Measurements from ENCODE around the gene CCDC183. TPM values are rescaled to one million over a fixed set of nuclear protein-coding genes. Genes with fewer than 3 reads are reported as not detected.

The CCDC183 gene
- total and polyA plus RNA-seq, 7 experiments from 2014 or later, result 0.35 to 6.6 (median 2.9) TPM

- Histone ChIP-seq H3K4me3 (ENCODE audit: low read length) (no peak overlapping the region), H3K9me3 (ENCODE audit: control insufficient read depth in 2 of 3, low read length in 3 of 3) (no peaks in the 10 kb centered on the region), H3K27me3 (ENCODE audit: control insufficient read depth in 2 of 2, insufficient read depth in 2 of 2, low read length in 2 of 2) (no peaks in the 10 kb centered on the region), H3K27ac (ENCODE audit: low read depth, low read length) (no peak overlapping the region), H3K4me1 (ENCODE audit: control insufficient read depth in 2 of 2, insufficient read depth in 2 of 2, low read length in 2 of 2) (peaks cover 15 to 17% of the 10 kb centered on the region in 2 donors), H3K36me3 (ENCODE audit: control insufficient read depth in 2 of 3, insufficient read depth in 3 of 3, low read length in 3 of 3) (peaks cover 0 to 12% (median 0%) of the 10 kb centered on the region in 3 experiments)
- CTCF ChIA-PET, result no interaction called here
- peaks cover 0 to 16% (median 0%) of the 10 kb centered on the region in 5 donors for H3K27me3 Mint-ChIP-seq
- ATAC-seq (no peak), DNase-seq (no peak)
- POLR2A ChIA-PET, result interaction anchor here (0.6 kb wide), 1 partner anchor 27 kb away, joined by 9 read pairs; no protein-coding TSS in a partner anchor
- peaks cover 0 to 16% (median 10%) of the 10 kb centered on the region in 7 donors for H3K4me1 Mint-ChIP-seq
- peaks cover 0 to 10% (median 0%) of the 10 kb centered on the region in 5 donors for H3K36me3 Mint-ChIP-seq
- no peaks in the 10 kb centered on the region for H3K9me3 Mint-ChIP-seq
- intact Hi-C loops (cut with micrococcal nuclease), result no loop called here
- peak overlapping the region in 6 of 10 donors; percentile 3 to 63 (median 41) for H3K4me3 Mint-ChIP-seq
- peak overlapping the region in 1 of 9 donors; percentile 5 for H3K27ac Mint-ChIP-seq
Observed at GRCh38 chr9:136850866-136851775, 55.0 kb downstream of the CCDC183 start.

DNA sequence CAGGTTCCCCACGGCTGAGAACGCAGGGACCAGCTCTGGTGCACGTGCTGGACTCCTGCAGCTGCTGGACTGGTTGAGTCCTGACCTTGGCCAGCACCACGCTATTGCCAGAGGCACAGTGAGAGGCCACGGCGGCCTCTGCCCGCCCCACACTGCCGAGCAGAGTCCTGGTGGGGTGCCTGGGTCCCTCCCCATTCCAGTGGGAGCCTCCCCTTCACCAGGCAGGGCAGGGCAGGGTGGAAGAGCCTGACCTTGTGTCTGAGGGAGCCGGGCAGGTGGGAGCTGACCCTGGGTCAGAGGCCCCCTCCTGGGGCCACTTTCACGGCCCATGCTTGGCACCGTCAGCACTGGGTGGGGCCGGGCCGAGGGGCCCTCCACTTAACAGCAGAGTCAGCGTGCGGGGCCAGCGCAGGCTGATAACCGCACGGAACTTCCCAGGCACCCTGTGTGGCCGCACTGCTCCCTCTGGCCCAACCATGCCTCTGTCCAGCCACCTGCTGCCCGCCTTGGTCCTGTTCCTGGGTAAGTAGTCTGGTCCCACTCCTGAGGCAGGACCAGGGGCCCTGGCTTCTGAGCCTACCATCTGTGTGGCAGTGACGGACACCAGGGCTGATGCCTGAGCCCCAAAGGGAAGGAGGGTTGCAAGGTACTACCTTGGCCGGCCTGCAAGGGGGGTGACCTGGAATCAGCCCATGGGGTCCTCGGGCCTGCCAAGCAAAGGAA lies 56.0 kb downstream of the CCDC183 start, which contains the start of gene MAMDC4:
TSS of gene MAMDC4 (plus strand) at position 406 of the 723 bp plus-strand sequence. CDS start at position 477, 71 bp downstream.
- ChIA-PET POLR2A (no interaction called here), CTCF (no interaction called here)
- no peak for DNase-seq
- peaks cover 0 to 12% (median 0%) of the 10 kb centered on the region in 3 experiments for H3K36me3 ChIP-seq (ENCODE audit: control insufficient read depth in 2 of 3, insufficient read depth in 3 of 3, low read length in 3 of 3)
- H3K4me1 ChIP-seq (ENCODE audit: control insufficient read depth in 2 of 2, insufficient read depth in 2 of 2, low read length in 2 of 2), result peaks cover 15 to 17% of the 10 kb centered on the region in 2 donors
- no peak within 1 kb of the TSS for H3K27ac ChIP-seq (ENCODE audit: low read depth, low read length)
- no peaks in the 10 kb centered on the region for H3K9me3 ChIP-seq (ENCODE audit: control insufficient read depth in 2 of 3, low read length in 3 of 3)
- Mint-ChIP-seq H3K4me1 (peaks cover 0 to 12% (median 10%) of the 10 kb centered on the region in 7 donors), H3K27ac (no peak within 1 kb of the TSS), H3K4me3 (peak within 1 kb of the TSS in 2 of 10 donors; percentile 3 to 48), H3K9me3 (no peaks in the 10 kb centered on the region), H3K27me3 (peaks cover 0 to 9% (median 0%) of the 10 kb centered on the region in 5 donors), H3K36me3 (peaks cover 0 to 5% (median 0%) of the 10 kb centered on the region in 5 donors)
- no peak within 1 kb of the TSS for H3K4me3 ChIP-seq (ENCODE audit: low read length)
- no peak for ATAC-seq
- intact Hi-C loops (cut with micrococcal nuclease), result no loop called here
- no peaks in the 10 kb centered on the region for H3K27me3 ChIP-seq (ENCODE audit: control insufficient read depth in 2 of 2, insufficient read depth in 2 of 2, low read length in 2 of 2)

DNA sequence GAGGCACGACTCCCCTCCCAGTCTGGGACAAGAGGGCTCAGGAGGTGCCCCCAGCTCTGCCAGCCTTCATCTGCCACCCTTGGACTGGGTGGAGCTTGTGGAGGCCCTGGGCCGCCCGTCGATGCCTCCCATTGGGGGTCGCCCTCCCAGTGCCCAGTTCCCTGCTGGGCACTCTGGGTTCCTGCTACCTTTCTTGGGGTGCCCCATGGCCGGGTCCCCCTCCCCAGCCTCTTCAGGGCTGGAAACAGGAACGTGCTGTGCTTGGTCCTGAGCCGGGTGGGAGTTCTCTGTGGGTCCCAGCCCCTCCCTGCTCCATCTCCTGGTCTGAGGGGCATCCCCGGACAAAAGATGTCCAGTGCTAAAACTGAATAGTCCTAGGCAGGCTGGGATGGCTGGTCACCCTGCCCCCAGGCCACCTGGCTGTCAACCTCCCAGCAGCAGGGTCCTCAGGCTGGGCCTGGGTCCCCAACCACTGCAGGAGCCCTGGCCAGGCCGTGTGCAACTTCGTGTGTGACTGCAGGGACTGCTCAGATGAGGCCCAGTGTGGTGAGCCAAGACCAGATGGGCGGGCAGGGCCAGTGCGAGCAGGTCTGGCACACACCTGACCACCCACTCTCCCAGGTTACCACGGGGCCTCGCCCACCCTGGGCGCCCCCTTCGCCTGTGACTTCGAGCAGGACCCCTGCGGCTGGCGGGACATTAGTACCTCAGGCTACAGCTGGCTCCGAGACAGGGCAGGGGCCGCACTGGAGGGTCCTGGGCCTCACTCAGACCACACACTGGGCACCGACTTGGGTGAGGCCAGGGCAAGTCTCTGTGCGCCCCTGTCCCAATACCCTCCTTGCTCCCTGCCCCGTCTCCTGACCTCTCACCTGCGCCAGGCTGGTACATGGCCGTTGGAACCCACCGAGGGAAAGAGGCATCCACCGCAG lies 56.8 kb downstream of the CCDC183 start:
- peaks cover 0 to 12% (median 0%) of the 10 kb centered on the region in 3 experiments for H3K36me3 ChIP-seq (ENCODE audit: control insufficient read depth in 2 of 3, insufficient read depth in 3 of 3, low read length in 3 of 3)
- POLR2A ChIA-PET, result interaction anchor here (1.1 kb wide), 1 partner anchor 26 kb away, joined by 3 read pairs; no protein-coding TSS in a partner anchor
- Mint-ChIP-seq H3K4me3 (no peak overlapping the region), H3K27me3 (peaks cover 0 to 3% (median 0%) of the 10 kb centered on the region in 5 donors), H3K4me1 (peaks cover 0 to 6% (median 6%) of the 10 kb centered on the region in 7 donors), H3K9me3 (no peaks in the 10 kb centered on the region), H3K27ac (no peak overlapping the region), H3K36me3 (peaks cover 0 to 1% (median 0%) of the 10 kb centered on the region in 5 donors)
- H3K4me3 ChIP-seq (ENCODE audit: low read length), result no peak overlapping the region
- peaks cover 9 to 11% of the 10 kb centered on the region in 2 donors for H3K4me1 ChIP-seq (ENCODE audit: control insufficient read depth in 2 of 2, insufficient read depth in 2 of 2, low read length in 2 of 2)
- DNase-seq (no peak), ATAC-seq (no peak)
- CTCF ChIA-PET, result no interaction called here
- no peaks in the 10 kb centered on the region for H3K27me3 ChIP-seq (ENCODE audit: control insufficient read depth in 2 of 2, insufficient read depth in 2 of 2, low read length in 2 of 2)
- intact Hi-C loops (cut with micrococcal nuclease), result no loop called here
- no peaks in the 10 kb centered on the region for H3K9me3 ChIP-seq (ENCODE audit: control insufficient read depth in 2 of 3, low read length in 3 of 3)
- H3K27ac ChIP-seq (ENCODE audit: low read depth, low read length), result no peak overlapping the region

- H3K4me3 Mint-ChIP-seq, result no peak overlapping the region
- H3K4me3 ChIP-seq (ENCODE audit: low read length), result no peak overlapping the region
- intact Hi-C loops (cut with micrococcal nuclease), result no loop called here
- H3K4me1 Mint-ChIP-seq, result peaks cover 0 to 6% (median 3%) of the 10 kb centered on the region in 7 donors
- H3K27me3 ChIP-seq (ENCODE audit: control insufficient read depth in 2 of 2, insufficient read depth in 2 of 2, low read length in 2 of 2), result no peaks in the 10 kb centered on the region
- H3K27me3 Mint-ChIP-seq, result peaks cover 0 to 2% (median 0%) of the 10 kb centered on the region in 5 donors
- no peaks in the 10 kb centered on the region for H3K9me3 ChIP-seq (ENCODE audit: control insufficient read depth in 2 of 3, low read length in 3 of 3)
- peaks cover 0 to 12% (median 0%) of the 10 kb centered on the region in 3 experiments for H3K36me3 ChIP-seq (ENCODE audit: control insufficient read depth in 2 of 3, insufficient read depth in 3 of 3, low read length in 3 of 3)
- ChIA-PET POLR2A (interaction anchor here (1.1 kb wide), 1 partner anchor 25 kb away, joined by 3 read pairs; no protein-coding TSS in a partner anchor), CTCF (no interaction called here)
- ATAC-seq (no peak), DNase-seq (peak in 1 of 9 donors; percentile 6)
- no peak overlapping the region for H3K27ac Mint-ChIP-seq
- H3K36me3 Mint-ChIP-seq, result peaks cover 0 to 1% (median 0%) of the 10 kb centered on the region in 5 donors
- no peak overlapping the region for H3K27ac ChIP-seq (ENCODE audit: low read depth, low read length)
- peaks cover 6 to 7% of the 10 kb centered on the region in 2 donors for H3K4me1 ChIP-seq (ENCODE audit: control insufficient read depth in 2 of 2, insufficient read depth in 2 of 2, low read length in 2 of 2)
- H3K9me3 Mint-ChIP-seq, result no peaks in the 10 kb centered on the region
Observed at GRCh38 chr9:136853596-136854112, 57.5 kb downstream of the CCDC183 start.

GRCh38 chr9:136854113-136854841 lies 58.1 kb downstream of the CCDC183 start:
- Mint-ChIP-seq H3K27me3 (no peaks in the 10 kb centered on the region), H3K4me1 (peaks cover 0 to 4% (median 0%) of the 10 kb centered on the region in 7 donors), H3K9me3 (no peaks in the 10 kb centered on the region), H3K36me3 (peaks cover 0 to 1% (median 0%) of the 10 kb centered on the region in 5 donors), H3K27ac (peak overlapping the region in 1 of 9 donors; percentile 33), H3K4me3 (no peak overlapping the region)
- no peaks in the 10 kb centered on the region for H3K9me3 ChIP-seq (ENCODE audit: control insufficient read depth in 2 of 3, low read length in 3 of 3)
- peaks cover 6 to 7% of the 10 kb centered on the region in 2 donors for H3K4me1 ChIP-seq (ENCODE audit: control insufficient read depth in 2 of 2, insufficient read depth in 2 of 2, low read length in 2 of 2)
- no peaks in the 10 kb centered on the region for H3K27me3 ChIP-seq (ENCODE audit: control insufficient read depth in 2 of 2, insufficient read depth in 2 of 2, low read length in 2 of 2)
- intact Hi-C loops (cut with micrococcal nuclease), result no loop called here
- ChIA-PET POLR2A (interaction anchor here (1.1 kb wide), 1 partner anchor 24 kb away, joined by 3 read pairs; no protein-coding TSS in a partner anchor), CTCF (no interaction called here)
- peak in 1 of 9 donors; percentile 5 for DNase-seq
- H3K36me3 ChIP-seq (ENCODE audit: control insufficient read depth in 2 of 3, insufficient read depth in 3 of 3, low read length in 3 of 3), result peaks cover 0 to 8% (median 0%) of the 10 kb centered on the region in 3 experiments
- H3K27ac ChIP-seq (ENCODE audit: low read depth, low read length), result no peak overlapping the region
- no peak for ATAC-seq
- H3K4me3 ChIP-seq (ENCODE audit: low read length), result no peak overlapping the region
